Gastrocnemius medialis (tissue), 4 donors: ENCODE measurements around the gene PRDM16. TPM values are rescaled to one million over a fixed set of nuclear protein-coding genes. Genes with fewer than 3 reads are reported as not detected.

ENCODE experiments used
- ATAC-seq, 2 donors: fragments of 150-250 bp; one replicate each; pipeline ENCODE4 v1.9.1; 2016
- DNase-seq, 2 donors: peaks; one replicate each; pipeline ENCODE4 v3.0.0-alpha.2; 2019
- H3K27ac ChIP-seq, 4 donors: fragments of 200-600 bp; sonication (generic); 1 replicate in 1 of 4; 2 replicates in 3 of 4; pipeline ENCODE4 v1.5.1; 2016 to 2018; ENCODE audit warnings: mild to moderate bottlenecking in 2 of 4, moderate library complexity in 1 of 4
- H3K27me3 ChIP-seq, 3 donors: fragments of 200-600 bp; sonication (generic) in 2 of 3; 1 replicate in 1 of 3; 2 replicates in 2 of 3; pipeline versions ENCODE4 v1.5.1 to v1.6.0; 2016 to 2019; ENCODE audit warnings: mild to moderate bottlenecking in 1 of 3, moderate library complexity in 1 of 3
- H3K36me3 ChIP-seq, 2 donors: fragments of 200-600 bp; sonication (generic) in 1 of 2; one replicate each; pipeline ENCODE4 v1.5.1; 2017 to 2018
- H3K4me1 ChIP-seq, 2 donors: fragments of 200-600 bp; sonication (generic) in 1 of 2; one replicate each; pipeline ENCODE4 v1.5.1; 2016 to 2017; ENCODE audit warnings: mild to moderate bottlenecking in 2 of 2
- H3K4me3 ChIP-seq, 4 donors: fragments of 200-600 bp; sonication (generic) in 3 of 4; 1 replicate in 1 of 4; 2 replicates in 3 of 4; pipeline ENCODE4 v1.5.1; 2016 to 2019; ENCODE audit warnings: mild to moderate bottlenecking in 2 of 4
- H3K9me3 ChIP-seq, 3 donors: fragments of 200-600 bp; sonication (generic) in 2 of 3; 1 replicate in 1 of 3; 2 replicates in 2 of 3; pipeline ENCODE4 v1.5.1; 2016 to 2019
- CTCF ChIP-seq, 5 experiments: fragments of 450-650 bp in 3 of 5; fragments of 200-600 bp in 2 of 5; sonication (generic) in 2 of 5; IDR thresholded peaks in 4 of 5; conservative IDR thresholded peaks in 1 of 5; 1 replicate in 4 of 5; 2 replicates in 1 of 5; pipeline ENCODE4 v1.5.1; 2016 to 2019; ENCODE audit warnings: antibody characterized with exemption in 5 of 5, mild to moderate bottlenecking in 3 of 5, moderate library complexity in 3 of 5
- POLR2A ChIP-seq, 2 donors: fragments of 450-650 bp; IDR thresholded peaks; one replicate each; pipeline ENCODE4 v1.6.1; 2017; ENCODE audit warnings: antibody characterized with exemption in 2 of 2, mild to moderate bottlenecking in 2 of 2, moderate library complexity in 2 of 2
- in situ Hi-C, 4 donors: fragments of 200-750 bp; cut with MboI; loops; one replicate each; pipeline versions ENCODE4 v1.15.0 to v1.8.0; 2017; ENCODE audit warnings: low sequenced_read_pairs in 4 of 4
- intact Hi-C: fragments of 100-400 bp; cut with DNase I; formaldehyde crosslinking; loops from one replicate; pipeline ENCODE4 v1.15.1; 2023; ENCODE audit warnings: low total_unique reads
- total RNA-seq, 4 donors: library from RNA; depleted of rRNA; stranded (reverse); fragments of >200 nt; gene quantifications; one replicate each; pipeline versions ENCODE4 v1.1.0 to v1.2.3, GENCODE V29; 2016

Gene PRDM16
- total RNA-seq, 4 donors from 2014 or later = 0.03 to 0.19 (median 0.17) TPM

- Histone ChIP-seq H3K27ac (no peak overlapping the region), H3K4me1 (no peaks in the 10 kb centered on the region), H3K36me3 (no peaks in the 10 kb centered on the region), H3K27me3 (peaks cover 17 to 38% (median 21%) of the 10 kb centered on the region in 3 donors), H3K4me3 (no peak overlapping the region), H3K9me3 (no peaks in the 10 kb centered on the region)
- TF ChIP-seq CTCF (IDR thresholded peaks at IDR 0.05 in 4 of 5, conservative IDR thresholded peaks at IDR 0.05 in 1 of 5) (no peak), POLR2A (IDR thresholded peaks at IDR 0.05) (no peak)
- in situ Hi-C loops (no loop called here), intact Hi-C loops (no loop called here)
- ATAC-seq (no peak), DNase-seq (no peak)
Measured at GRCh38 chr1:3054474-3054873, 14.5 kb upstream of the PRDM16 start.

GRCh38 chr1:3055051-3055450, 14.0 kb upstream of the PRDM16 start:
- Histone ChIP-seq H3K4me1 (no peaks in the 10 kb centered on the region), H3K27me3 (peaks cover 17 to 38% (median 21%) of the 10 kb centered on the region in 3 donors), H3K4me3 (no peak overlapping the region), H3K27ac (no peak overlapping the region), H3K9me3 (no peaks in the 10 kb centered on the region), H3K36me3 (no peaks in the 10 kb centered on the region)
- ATAC-seq (no peak), DNase-seq (no peak)
- intact Hi-C loops = no loop called here
- in situ Hi-C loops = no loop called here
- no peak for TF ChIP-seq CTCF (IDR thresholded peaks at IDR 0.05 in 4 of 5, conservative IDR thresholded peaks at IDR 0.05 in 1 of 5)
- no peak for TF ChIP-seq POLR2A (IDR thresholded peaks at IDR 0.05)

GRCh38 chr1:3056641-3057040, 12.4 kb upstream of the PRDM16 start:
- intact Hi-C loops = no loop called here
- Histone ChIP-seq H3K36me3 (no peaks in the 10 kb centered on the region), H3K4me3 (no peak overlapping the region), H3K27ac (no peak overlapping the region), H3K4me1 (no peaks in the 10 kb centered on the region), H3K27me3 (peaks cover 17 to 43% (median 22%) of the 10 kb centered on the region in 3 donors), H3K9me3 (no peaks in the 10 kb centered on the region)
- no peak for DNase-seq
- ATAC-seq = no peak
- in situ Hi-C loops = no loop called here
- TF ChIP-seq CTCF (IDR thresholded peaks at IDR 0.05 in 4 of 5, conservative IDR thresholded peaks at IDR 0.05 in 1 of 5) (no peak), POLR2A (IDR thresholded peaks at IDR 0.05) (no peak)

- DNase-seq (no peak), ATAC-seq (no peak)
- TF ChIP-seq CTCF (IDR thresholded peaks at IDR 0.05 in 4 of 5, conservative IDR thresholded peaks at IDR 0.05 in 1 of 5) = no peak
- TF ChIP-seq POLR2A (IDR thresholded peaks at IDR 0.05) = no peak
- intact Hi-C loops (no loop called here), in situ Hi-C loops (no loop called here)
- Histone ChIP-seq H3K9me3 (no peaks in the 10 kb centered on the region), H3K27me3 (peaks cover 24 to 45% (median 27%) of the 10 kb centered on the region in 3 donors), H3K36me3 (no peaks in the 10 kb centered on the region), H3K4me1 (no peaks in the 10 kb centered on the region), H3K4me3 (no peak overlapping the region), H3K27ac (no peak overlapping the region)
Measured at GRCh38 chr1:3058263-3059030, 10.6 kb upstream of the PRDM16 start.
